GM21576 (cell line): ENCODE data around the gene C1QA.

Experiments
- ATAC-seq: cut with Tn5 transposase; IDR thresholded peaks from one replicate; pipeline ENCODE4 v1.9.1; 2021; ENCODE audit warnings: mild to moderate bottlenecking, moderate library complexity; ENCODE audit not compliant: unreplicated experiment

C1QA gene, protein sequence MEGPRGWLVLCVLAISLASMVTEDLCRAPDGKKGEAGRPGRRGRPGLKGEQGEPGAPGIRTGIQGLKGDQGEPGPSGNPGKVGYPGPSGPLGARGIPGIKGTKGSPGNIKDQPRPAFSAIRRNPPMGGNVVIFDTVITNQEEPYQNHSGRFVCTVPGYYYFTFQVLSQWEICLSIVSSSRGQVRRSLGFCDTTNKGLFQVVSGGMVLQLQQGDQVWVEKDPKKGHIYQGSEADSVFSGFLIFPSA

DNA sequence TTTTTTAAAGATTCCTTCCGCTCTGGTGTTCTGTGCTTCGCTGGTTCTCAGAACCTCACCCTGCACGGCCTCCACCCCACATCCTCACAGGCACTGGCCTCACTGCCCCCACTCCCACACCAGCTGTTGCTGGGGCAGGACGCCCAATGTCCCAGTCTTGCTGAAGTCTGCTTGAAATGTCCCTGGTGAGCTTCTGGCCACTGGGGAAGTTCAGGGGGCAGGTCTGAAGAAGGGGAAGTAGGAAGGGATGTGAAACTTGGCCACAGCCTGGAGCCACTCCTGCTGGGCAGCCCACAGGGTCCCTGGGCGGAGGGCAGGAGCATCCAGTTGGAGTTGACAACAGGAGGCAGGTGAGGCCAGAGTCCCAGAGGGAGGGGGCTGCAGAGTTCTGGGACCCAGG, at the start of gene C1QA:
TSS of gene C1QA (plus strand) at position 276 of the 400 bp plus-strand sequence. CDS start 989 bp downstream, outside the sequence.
- ATAC-seq = no peak

DNA sequence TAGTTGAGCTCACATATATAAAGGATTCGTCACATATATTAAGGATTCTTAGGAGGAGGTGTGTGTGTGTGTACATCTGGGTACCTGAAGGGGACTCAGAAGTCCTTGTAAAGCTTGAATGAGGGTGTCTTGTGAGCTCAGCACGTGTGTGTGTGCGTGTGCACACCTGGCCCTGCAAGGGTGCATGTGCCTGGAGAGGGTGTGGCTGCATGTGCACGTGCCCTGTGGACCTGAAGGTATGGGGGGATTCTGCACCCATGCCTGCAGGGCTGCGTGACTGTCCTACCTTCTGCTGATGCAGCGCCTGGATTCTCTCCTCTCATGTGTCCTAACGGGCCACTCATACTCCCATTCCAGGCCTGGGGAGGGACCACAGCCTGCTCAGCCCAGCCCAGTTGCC, 49.2 kb upstream of the C1QA start:
- ATAC-seq = no peak

DNA sequence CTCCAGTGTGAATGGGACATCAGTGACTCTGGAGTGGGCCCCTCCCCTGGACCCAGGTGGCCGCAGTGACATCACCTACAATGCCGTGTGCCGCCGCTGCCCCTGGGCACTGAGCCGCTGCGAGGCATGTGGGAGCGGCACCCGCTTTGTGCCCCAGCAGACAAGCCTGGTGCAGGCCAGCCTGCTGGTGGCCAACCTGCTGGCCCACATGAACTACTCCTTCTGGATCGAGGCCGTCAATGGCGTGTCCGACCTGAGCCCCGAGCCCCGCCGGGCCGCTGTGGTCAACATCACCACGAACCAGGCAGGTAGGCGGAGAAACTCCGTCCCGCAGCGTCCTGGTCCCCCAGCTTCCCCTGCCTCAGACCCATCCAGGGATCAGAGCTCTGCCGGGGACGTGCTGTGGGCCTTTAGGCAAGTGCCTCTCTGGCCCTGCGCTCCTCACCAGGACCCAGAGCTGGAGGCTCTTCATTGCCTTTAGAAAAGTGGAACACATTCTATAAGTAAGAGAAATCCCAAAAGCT, 47.5 kb upstream of the C1QA start:
- no peak for ATAC-seq

DNA sequence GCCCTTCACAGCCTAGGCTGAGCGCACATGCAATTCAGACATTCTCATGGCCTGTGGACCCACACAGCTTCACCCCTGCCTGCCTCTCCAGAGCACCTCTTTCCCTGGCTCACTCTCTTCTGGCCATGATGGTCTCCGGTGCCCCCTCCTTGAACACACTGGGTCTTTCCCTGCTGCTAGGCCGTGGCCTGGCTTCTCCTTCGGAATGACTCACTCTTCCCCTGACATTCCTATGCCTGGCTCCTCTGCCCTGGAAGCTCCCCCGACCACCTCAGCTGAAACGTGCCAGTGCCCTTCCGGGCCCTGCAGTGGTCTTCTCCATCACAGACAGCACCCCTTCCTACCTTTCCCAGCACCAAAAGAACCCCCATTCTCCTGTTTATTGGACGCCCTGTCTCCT, 44.9 kb upstream of the C1QA start:
- no peak for ATAC-seq

DNA sequence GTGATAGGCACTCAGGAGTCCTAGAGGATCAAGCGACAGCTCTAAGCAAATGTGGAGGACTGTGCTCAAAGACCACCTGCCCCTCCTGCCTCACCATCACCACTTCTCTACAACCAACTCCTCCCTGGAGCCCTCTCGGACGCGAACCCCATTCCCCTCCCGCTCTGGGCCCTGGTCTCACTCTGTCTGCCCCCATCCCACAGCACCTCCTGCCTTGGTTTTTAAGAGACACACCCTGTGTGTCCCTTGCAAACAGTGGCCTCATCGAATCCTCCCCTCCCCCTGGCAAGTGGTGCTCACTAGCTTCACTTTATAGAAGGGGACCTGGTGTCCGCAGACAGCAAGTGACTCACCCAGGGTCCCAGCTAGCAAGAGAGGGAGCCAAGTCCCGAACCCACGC, 44.4 kb upstream of the C1QA start:
- ATAC-seq = no peak

DNA sequence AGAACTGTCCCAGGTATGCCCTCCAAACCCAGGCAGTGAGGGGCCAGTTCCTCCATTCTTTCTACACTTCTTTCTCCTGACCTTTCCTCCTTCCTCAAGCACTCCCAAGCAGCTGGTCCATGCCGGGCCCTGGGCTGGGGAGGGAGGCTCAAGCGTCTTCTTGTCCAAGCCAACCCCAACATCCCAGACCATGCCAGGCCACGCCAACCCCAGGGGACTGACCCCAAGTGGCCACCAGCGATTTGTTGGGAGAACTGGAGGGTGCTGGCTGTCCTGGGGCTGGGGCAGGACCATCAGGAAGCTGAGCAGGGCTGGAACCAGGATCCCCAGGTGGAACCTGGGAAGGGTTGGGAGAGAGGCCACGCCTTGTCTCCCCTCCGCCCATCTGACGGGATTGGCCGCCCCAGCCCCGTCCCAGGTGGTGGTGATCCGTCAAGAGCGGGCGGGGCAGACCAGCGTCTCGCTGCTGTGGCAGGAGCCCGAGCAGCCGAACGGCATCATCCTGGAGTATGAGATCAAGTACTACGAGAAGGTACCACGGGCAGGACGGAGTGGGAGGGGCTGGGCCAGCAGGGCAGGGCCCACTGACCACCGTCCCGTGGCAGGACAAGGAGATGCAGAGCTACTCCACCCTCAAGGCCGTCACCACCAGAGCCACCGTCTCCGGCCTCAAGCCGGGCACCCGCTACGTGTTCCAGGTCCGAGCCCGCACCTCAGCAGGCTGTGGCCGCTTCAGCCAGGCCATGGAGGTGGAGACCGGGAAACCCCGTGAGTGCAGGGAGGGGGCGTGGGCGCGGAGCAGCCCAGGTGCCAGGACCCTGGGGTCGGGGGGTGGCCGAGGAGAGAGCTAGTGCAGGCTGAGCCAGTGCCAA, 43.3 kb upstream of the C1QA start:
- no peak for ATAC-seq

DNA sequence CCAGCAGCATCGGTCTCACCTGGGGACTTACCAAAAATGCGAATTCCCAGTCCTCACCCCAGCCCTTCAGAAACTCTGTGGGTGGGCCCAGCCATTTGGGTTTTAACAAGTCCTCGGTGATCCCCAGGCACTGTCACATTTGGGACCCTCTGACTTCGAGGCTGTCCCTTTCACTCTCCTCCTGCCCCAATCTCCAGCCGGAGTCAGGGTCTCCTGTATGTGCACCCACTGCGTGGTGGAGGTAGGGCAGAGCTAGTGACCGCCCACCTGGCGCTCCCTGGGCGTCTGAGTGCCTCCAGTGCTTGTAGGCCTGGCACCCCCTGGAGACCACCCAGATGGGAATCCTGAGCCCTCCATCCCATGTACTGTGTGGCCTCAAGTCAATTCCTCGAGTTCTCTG, 42.0 kb upstream of the C1QA start:
- ATAC-seq = no peak

DNA sequence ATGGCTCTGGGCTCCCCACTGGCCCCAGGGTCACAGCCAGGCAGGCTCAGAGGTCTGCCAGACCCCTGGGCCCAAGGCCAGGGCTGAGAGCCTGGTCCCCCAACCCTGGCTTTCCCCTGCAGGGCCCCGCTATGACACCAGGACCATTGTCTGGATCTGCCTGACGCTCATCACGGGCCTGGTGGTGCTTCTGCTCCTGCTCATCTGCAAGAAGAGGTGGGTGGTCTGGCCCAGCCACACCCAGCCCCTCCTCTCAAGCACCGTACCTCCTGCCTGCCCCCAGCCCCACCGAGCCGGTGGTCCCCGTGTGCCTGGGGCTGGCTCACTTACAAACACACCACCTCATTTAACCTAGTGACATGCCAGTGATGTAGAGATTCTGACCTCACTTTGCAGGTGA, 41.3 kb upstream of the C1QA start:
- no peak for ATAC-seq

DNA sequence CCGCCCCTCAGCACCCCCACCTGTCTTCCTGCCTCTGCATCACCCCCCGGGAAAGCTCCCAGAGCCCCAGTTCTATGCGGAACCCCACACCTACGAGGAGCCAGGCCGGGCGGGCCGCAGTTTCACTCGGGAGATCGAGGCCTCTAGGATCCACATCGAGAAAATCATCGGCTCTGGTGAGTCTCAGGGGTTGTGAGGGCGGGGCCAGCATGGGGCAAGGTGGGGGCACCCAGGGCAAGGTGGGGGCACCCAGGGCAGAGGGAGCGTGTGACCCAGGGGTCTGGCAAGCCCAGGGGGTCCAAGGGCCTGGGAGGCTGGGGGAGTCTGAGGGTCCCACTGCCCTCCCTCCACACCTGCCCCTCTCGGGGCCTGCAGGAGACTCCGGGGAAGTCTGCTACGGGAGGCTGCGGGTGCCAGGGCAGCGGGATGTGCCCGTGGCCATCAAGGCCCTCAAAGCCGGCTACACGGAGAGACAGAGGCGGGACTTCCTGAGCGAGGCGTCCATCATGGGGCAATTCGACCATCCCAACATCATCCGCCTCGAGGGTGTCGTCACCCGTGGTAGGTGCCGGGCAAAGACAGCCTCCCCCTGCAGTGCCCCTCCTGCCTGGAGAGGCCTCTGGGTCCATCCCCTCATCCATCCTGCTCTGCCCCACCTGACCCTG, 39.0 kb upstream of the C1QA start:
- ATAC-seq = no peak

DNA sequence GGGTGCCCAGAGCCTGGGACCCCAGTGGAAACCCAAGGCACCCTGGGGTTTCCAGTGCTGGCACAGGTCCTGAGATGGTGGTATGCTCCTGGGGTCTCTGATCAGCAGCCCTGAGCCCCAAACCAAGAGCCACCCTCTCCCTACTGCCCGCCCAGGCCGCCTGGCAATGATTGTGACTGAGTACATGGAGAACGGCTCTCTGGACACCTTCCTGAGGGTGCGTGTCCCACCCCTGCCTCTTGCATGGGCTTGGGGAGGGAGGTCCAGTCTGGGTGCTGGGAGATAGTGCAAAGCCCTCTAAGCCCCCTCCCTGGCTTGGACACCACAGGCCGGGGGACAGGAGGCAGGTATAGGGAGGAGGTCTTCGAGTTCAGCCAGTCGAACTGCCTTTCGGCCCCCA, 38.4 kb upstream of the C1QA start:
- ATAC-seq = no peak

DNA sequence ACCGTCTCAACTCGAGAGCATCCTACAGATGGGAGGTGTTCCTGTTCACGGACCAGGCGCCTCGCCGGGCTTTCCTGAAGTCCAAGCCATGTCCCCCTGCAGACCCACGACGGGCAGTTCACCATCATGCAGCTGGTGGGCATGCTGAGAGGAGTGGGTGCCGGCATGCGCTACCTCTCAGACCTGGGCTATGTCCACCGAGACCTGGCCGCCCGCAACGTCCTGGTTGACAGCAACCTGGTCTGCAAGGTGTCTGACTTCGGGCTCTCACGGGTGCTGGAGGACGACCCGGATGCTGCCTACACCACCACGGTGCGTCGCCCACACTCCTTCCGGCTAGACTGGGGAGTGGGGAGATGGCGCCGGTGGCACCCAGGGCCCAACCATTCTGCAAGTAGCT, 37.7 kb upstream of the C1QA start:
- ATAC-seq = no peak

DNA sequence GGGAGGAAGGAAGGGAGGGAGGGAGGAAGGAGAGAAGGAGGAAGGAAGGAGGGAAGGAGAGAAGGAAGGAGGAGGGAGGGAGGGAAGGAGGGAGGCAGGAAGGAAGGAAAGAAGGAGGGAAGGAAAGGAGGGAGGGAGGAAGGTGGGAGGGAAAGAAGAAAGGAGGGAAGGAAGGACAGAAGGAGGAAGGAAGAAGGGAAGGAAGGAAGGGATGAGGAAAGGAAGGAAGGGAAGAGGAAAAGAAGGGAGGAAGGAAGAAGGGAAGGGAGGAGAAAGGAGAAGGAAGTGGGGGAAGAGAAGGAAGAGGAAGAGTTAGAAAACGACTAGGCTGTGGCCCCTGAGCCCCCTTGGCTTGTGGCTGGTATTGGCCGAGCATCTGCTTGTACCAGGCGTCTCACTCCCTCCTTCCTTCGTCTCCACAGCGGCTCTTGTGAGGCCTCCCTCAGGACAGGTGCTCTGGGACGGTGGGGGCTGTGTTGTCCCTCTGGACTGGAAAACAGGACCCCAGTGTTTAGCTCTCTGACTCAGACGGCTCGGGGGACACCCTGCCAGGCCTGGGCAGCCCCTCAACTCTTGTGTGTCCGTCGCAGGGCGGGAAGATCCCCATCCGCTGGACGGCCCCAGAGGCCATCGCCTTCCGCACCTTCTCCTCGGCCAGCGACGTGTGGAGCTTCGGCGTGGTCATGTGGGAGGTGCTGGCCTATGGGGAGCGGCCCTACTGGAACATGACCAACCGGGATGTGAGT, 36.2 kb upstream of the C1QA start:
- ATAC-seq = no peak

DNA sequence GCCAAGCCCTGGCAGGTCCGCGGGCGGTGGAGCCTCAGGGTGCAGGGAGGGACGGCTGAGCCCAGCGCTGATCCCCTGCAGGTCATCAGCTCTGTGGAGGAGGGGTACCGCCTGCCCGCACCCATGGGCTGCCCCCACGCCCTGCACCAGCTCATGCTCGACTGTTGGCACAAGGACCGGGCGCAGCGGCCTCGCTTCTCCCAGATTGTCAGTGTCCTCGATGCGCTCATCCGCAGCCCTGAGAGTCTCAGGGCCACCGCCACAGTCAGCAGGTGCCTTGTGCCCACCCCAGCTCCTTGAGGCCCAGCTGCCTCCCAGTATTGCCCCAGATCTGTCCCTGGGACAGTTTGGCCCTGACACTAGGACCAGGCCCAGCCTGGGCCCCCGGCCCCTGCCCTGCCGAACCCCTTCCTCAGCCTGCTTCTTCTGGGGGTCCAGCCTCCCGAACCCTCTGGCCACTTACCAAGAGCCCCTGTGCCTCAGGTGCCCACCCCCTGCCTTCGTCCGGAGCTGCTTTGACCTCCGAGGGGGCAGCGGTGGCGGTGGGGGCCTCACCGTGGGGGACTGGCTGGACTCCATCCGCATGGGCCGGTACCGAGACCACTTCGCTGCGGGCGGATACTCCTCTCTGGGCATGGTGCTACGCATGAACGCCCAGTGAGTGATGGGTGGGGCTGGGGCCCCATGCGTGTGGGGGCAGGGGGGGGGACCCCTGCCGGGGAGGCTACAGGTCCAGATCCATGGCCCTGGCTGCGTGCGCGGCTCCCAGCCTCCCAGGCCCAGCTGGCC, 35.4 kb upstream of the C1QA start:
- no peak for ATAC-seq

DNA sequence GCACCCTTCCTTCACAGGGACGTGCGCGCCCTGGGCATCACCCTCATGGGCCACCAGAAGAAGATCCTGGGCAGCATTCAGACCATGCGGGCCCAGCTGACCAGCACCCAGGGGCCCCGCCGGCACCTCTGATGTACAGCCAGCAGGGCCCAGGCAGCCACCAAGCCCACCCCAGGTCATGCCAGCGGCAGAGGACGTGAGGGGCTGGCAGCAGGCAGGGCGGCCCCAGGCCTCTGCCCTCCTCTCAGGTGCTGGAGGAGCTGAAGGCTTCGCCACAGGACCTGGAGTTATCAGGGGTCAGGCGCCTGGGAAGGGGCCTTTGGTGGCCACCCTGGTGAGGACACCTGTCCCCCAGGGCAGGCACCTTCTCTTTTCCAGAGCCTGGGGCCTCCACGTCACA, 34.8 kb upstream of the C1QA start:
- no peak for ATAC-seq

DNA sequence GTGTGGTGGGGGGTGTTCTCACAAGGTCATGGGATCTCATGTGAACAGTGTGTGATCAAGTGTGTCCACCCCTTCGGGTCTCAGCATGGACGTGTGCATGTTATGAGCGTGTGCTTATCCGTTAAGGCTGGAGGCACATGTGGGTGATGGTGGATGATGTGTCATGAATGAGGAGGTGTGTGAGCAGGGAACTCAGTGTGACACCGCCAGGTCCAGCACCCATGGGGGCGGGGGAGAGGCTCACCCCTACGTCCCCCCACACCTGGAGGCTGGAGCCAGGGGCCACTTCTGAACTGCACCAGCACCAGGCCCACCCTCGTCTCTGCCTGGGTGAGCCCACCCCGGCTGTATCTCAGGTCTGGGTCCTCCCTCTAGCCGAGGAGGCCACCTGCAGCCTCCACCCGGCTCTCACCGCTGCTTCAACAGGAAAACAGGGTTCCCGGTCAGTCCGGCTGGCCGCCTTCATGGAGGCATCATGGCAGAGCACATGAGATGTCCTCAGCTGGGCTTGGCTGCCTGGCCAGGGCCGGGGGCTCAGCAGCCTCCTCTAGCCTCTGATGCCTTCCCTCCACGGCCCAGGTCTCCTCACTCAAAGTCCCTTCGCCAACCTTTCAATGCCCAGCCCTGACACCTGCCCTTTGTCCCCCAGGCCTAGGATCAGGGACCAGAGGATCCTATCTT, 34.2 kb upstream of the C1QA start:
- no peak for ATAC-seq

DNA sequence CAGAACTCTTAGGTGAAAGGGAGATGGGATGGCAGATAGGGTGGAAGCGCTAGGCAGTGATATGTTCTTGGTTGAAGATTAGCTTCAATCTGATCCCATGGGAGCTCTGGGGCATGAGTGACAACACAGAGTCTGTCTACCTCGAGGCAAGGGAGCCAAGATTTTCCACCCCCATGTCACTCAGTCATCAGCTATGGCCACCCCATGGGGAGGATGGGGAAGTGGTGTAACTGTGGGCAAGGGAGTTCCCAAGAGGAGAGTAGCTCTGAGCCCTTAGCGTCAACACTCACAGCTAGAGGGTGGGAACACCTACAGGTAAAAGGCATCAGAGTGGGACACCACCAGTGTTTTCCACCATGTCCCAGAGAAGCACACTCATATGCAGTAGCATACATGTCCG, 30.3 kb upstream of the C1QA start:
- no peak for ATAC-seq

DNA sequence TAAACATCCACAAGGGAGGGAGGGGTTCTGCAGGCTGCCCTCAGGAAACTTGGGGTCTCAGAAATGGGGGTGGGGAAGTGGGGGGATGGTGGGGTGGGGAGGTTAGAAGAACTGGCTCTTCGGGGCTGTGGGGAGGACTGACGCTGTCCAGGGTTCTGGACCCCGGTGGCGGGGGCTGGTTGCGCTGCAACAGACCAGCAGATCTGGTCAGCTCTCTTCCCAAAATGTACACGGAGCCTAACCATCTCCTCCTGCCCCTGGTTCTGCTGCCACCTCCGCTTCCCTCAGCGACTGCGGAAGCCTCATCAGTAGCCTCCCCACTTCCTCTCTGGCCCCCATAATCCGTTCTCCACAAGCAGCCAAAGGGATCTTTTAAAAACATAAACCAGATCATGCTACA, 29.3 kb upstream of the C1QA start:
- no peak for ATAC-seq

DNA sequence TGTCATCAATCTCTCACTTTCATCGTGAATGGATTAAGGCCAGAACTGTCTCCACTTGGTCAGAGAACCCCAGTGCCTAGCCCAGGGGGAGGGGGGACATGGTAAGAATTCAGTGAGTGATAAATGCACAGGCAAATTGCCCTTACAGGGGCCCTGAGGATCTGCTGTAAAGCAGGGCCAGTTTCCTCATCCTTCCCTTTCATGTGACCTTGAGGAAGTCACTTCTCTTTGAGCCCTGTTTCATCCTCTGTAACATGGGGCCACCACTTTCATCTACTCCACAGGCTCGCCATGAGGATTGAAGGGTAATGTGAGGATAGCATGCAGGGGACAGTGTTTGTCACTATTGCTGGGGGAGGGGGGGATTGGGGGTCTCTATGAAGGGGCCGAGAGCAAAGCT, 28.1 kb upstream of the C1QA start:
- ATAC-seq = no peak

DNA sequence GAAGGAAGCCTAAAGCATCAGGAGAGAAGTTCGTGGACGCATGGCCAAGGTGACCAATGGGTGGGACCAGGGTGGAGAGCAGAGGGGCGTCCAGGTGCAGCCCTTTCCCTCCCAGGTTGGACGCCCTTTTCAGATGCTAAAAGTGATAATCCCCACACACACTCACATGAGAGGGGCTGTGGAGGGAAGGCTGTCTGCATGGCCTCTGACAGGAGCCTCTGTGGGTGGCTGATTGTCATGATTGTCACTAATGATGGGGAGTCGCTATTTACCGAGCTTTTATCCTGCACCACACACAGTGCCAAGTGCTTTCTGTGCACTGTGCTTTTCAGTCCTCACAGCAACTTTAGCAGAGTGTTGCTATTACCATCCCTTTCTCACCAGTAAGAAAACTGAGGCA, 27.1 kb upstream of the C1QA start:
- ATAC-seq = no peak

DNA sequence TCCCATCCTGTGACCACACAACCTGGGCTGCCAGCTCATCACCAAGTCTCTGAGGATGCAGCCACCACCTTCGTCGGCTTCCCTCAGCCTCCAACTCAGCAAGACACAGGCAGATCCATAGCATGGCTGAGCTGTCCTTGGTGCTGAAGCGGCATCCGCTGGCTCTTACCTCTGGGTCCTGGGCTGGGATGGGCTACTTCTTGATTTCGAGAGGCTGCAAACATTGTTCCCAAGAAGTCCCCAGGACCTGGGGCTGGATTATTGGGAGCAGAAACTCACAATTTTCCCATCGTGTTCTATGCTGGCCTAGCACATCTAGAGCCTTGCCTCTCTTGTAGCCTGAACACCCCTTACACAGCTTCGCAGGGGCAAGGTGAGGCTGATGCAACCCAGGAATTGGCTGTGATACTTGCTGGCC, 24.9 kb upstream of the C1QA start:
- ATAC-seq = no peak
